ENCODE results near the gene TAC4. TPM values are rescaled to one million over a fixed set of nuclear protein-coding genes. Genes with fewer than 3 reads are reported as not detected.

The TAC4 gene
- total and polyA plus RNA-seq, 10 of the 15 experiments (the other 5 are each of a cell fraction or from before 2014, with no cell fraction given) = not detected

DNA sequence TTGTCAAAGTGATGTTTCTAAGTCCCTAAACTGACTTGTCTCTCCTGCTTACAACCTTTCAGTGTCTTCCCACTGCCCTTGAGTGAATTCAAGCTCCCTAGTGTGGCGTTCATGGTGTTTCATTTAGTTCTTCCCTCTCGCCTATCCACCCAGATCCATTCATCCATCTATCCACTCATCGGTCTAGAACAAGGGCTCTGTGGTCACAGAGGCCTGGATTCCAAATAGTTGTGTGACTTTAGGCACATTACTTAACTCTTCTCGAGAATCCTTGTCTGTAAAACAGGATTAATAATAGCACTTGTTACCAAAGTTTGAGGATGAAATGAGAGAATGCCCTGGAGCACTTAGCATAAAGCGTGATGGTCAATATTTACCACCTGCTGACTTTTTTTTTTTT lies 870 bp upstream of the TAC4 start:
- CTCF ChIA-PET = interaction anchor here (1.6 to 2.6 kb wide), 2 partner anchors 148 to 291 kb away, joined by 5 to 8 read pairs; no protein-coding TSS in a partner anchor
- in situ Hi-C loops (cut with MboI) = loop anchor here (10.0 kb wide), 1 partner anchor 284 kb away; no protein-coding TSS in a partner anchor
- H3K79me2 ChIP-seq (ENCODE audit: control insufficient read depth, insufficient read depth, low read length) = no peaks in the 10 kb centered on the region
- H3K9ac ChIP-seq (ENCODE audit: control insufficient read depth, insufficient read depth, low read length) = no peak overlapping the region
- no peak for DNase-seq (ENCODE audit: low read depth, low spot score)
- no peaks in the 10 kb centered on the region; a peak in 1 of 4 replicates for H3K36me3 ChIP-seq (ENCODE audit: control insufficient read depth in 2 of 2, insufficient read depth in 2 of 2, low read length in 1 of 2)
- RAD21 ChIA-PET (ENCODE audit: unreplicated experiment) = no interaction called here
- no peak for FAIRE-seq
- no peaks in the 10 kb centered on the region; a peak in 3 of 4 replicates for H3K27me3 ChIP-seq (replicated peaks in 1 of 2; ENCODE audit: control insufficient read depth in 2 of 2, insufficient read depth in 2 of 2, low read length in 1 of 2)
- BruUV-seq (replicated peaks) = no TSS peak
- POLR2A ChIA-PET = no interaction called here
- no peaks in the 10 kb centered on the region for H3K9me3 ChIP-seq (replicated peaks; ENCODE audit: control insufficient read depth, insufficient read depth, low read length)
- H3K4me3 ChIP-seq = no peak overlapping the region
- H2AFZ ChIP-seq (ENCODE audit: control insufficient read depth, low read depth, low read length) = no peak overlapping the region
- H3K4me1 ChIP-seq (ENCODE audit: control insufficient read depth, insufficient read depth, low read length) = no peaks in the 10 kb centered on the region
- SMC1A ChIA-PET (ENCODE audit: uncharacterized antibody, unreplicated experiment) = no interaction called here
- H4K20me1 ChIP-seq (ENCODE audit: control insufficient read depth, insufficient read depth) = no peaks in the 10 kb centered on the region
- ATAC-seq = no peak
- no peak overlapping the region for H3K4me2 ChIP-seq (ENCODE audit: control insufficient read depth, insufficient read depth)
- H3K27ac ChIP-seq (ENCODE audit: control insufficient read depth, insufficient read depth) = no peak overlapping the region
- intact Hi-C loops (cut with micrococcal nuclease; ENCODE audit: unreplicated experiment) = no loop called here
- 95% methylated on average over 5 of the region's 5 CpGs for WGBS (ENCODE audit: insufficient coverage, insufficient replicate concordance, low lambda C conversion rate, missing lambda C conversion rate)
- TF ChIP-seq, protein P1, sequence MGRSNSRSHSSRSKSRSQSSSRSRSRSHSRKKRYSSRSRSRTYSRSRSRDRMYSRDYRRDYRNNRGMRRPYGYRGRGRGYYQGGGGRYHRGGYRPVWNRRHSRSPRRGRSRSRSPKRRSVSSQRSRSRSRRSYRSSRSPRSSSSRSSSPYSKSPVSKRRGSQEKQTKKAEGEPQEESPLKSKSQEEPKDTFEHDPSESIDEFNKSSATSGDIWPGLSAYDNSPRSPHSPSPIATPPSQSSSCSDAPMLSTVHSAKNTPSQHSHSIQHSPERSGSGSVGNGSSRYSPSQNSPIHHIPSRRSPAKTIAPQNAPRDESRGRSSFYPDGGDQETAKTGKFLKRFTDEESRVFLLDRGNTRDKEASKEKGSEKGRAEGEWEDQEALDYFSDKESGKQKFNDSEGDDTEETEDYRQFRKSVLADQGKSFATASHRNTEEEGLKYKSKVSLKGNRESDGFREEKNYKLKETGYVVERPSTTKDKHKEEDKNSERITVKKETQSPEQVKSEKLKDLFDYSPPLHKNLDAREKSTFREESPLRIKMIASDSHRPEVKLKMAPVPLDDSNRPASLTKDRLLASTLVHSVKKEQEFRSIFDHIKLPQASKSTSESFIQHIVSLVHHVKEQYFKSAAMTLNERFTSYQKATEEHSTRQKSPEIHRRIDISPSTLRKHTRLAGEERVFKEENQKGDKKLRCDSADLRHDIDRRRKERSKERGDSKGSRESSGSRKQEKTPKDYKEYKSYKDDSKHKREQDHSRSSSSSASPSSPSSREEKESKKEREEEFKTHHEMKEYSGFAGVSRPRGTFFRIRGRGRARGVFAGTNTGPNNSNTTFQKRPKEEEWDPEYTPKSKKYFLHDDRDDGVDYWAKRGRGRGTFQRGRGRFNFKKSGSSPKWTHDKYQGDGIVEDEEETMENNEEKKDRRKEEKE (IDR thresholded peaks at IDR 0.05) = no peak
- TF ChIP-seq, protein P2, sequence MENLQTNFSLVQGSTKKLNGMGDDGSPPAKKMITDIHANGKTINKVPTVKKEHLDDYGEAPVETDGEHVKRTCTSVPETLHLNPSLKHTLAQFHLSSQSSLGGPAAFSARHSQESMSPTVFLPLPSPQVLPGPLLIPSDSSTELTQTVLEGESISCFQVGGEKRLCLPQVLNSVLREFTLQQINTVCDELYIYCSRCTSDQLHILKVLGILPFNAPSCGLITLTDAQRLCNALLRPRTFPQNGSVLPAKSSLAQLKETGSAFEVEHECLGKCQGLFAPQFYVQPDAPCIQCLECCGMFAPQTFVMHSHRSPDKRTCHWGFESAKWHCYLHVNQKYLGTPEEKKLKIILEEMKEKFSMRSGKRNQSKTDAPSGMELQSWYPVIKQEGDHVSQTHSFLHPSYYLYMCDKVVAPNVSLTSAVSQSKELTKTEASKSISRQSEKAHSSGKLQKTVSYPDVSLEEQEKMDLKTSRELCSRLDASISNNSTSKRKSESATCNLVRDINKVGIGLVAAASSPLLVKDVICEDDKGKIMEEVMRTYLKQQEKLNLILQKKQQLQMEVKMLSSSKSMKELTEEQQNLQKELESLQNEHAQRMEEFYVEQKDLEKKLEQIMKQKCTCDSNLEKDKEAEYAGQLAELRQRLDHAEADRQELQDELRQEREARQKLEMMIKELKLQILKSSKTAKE (IDR thresholded peaks at IDR 0.05; ENCODE audit: low read depth, poor library complexity, severe bottlenecking) = no peak
- TF ChIP-seq, protein P3, sequence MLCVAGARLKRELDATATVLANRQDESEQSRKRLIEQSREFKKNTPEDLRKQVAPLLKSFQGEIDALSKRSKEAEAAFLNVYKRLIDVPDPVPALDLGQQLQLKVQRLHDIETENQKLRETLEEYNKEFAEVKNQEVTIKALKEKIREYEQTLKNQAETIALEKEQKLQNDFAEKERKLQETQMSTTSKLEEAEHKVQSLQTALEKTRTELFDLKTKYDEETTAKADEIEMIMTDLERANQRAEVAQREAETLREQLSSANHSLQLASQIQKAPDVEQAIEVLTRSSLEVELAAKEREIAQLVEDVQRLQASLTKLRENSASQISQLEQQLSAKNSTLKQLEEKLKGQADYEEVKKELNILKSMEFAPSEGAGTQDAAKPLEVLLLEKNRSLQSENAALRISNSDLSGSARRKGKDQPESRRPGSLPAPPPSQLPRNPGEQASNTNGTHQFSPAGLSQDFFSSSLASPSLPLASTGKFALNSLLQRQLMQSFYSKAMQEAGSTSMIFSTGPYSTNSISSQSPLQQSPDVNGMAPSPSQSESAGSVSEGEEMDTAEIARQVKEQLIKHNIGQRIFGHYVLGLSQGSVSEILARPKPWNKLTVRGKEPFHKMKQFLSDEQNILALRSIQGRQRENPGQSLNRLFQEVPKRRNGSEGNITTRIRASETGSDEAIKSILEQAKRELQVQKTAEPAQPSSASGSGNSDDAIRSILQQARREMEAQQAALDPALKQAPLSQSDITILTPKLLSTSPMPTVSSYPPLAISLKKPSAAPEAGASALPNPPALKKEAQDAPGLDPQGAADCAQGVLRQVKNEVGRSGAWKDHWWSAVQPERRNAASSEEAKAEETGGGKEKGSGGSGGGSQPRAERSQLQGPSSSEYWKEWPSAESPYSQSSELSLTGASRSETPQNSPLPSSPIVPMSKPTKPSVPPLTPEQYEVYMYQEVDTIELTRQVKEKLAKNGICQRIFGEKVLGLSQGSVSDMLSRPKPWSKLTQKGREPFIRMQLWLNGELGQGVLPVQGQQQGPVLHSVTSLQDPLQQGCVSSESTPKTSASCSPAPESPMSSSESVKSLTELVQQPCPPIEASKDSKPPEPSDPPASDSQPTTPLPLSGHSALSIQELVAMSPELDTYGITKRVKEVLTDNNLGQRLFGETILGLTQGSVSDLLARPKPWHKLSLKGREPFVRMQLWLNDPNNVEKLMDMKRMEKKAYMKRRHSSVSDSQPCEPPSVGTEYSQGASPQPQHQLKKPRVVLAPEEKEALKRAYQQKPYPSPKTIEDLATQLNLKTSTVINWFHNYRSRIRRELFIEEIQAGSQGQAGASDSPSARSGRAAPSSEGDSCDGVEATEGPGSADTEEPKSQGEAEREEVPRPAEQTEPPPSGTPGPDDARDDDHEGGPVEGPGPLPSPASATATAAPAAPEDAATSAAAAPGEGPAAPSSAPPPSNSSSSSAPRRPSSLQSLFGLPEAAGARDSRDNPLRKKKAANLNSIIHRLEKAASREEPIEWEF (IDR thresholded peaks at IDR 0.05; ENCODE audit: insufficient replicate concordance, low read depth, low read length) = no peak
- TF ChIP-seq NR2C2 (IDR thresholded peaks at IDR 0.05; ENCODE audit: borderline replicate concordance, control insufficient read depth, insufficient read length, low read depth) (no peak), RCOR1 (conservative IDR thresholded peaks at IDR 0.05; ENCODE audit: low read depth, low read length) (no peak), TARDBP (IDR thresholded peaks at IDR 0.05; ENCODE audit: borderline replicate concordance) (no peak), HDGF (IDR thresholded peaks at IDR 0.05) (no peak)
- TF ChIP-seq, protein P4, sequence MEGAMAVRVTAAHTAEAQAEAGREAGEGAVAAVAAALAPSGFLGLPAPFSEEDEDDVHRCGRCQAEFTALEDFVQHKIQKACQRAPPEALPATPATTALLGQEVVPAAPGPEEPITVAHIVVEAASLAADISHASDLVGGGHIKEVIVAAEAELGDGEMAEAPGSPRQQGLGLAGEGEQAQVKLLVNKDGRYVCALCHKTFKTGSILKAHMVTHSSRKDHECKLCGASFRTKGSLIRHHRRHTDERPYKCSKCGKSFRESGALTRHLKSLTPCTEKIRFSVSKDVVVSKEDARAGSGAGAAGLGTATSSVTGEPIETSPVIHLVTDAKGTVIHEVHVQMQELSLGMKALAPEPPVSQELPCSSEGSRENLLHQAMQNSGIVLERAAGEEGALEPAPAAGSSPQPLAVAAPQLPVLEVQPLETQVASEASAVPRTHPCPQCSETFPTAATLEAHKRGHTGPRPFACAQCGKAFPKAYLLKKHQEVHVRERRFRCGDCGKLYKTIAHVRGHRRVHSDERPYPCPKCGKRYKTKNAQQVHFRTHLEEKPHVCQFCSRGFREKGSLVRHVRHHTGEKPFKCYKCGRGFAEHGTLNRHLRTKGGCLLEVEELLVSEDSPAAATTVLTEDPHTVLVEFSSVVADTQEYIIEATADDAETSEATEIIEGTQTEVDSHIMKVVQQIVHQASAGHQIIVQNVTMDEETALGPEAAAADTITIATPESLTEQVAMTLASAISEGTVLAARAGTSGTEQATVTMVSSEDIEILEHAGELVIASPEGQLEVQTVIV (IDR thresholded peaks at IDR 0.05; ENCODE audit: borderline replicate concordance, partially characterized antibody) = no peak
- TF ChIP-seq, protein P5, sequence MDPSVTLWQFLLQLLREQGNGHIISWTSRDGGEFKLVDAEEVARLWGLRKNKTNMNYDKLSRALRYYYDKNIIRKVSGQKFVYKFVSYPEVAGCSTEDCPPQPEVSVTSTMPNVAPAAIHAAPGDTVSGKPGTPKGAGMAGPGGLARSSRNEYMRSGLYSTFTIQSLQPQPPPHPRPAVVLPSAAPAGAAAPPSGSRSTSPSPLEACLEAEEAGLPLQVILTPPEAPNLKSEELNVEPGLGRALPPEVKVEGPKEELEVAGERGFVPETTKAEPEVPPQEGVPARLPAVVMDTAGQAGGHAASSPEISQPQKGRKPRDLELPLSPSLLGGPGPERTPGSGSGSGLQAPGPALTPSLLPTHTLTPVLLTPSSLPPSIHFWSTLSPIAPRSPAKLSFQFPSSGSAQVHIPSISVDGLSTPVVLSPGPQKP (IDR thresholded peaks at IDR 0.05; ENCODE audit: low read depth, low read length) = no peak
